B cell (primary cell): ENCODE results near the gene GAR1.

ENCODE experiments used
- EZH2 ChIP-seq: IDR thresholded peaks from 2 replicates; pipeline ENCODE4 v1.6.1; 2012; ENCODE audit warnings: borderline replicate concordance, low read depth, mild to moderate bottlenecking, moderate library complexity, low read length; ENCODE audit not compliant: insufficient read depth, poor library complexity, severe bottlenecking
- TF ChIP-seq, protein P1 (sequence below): fragments of 200-600 bp; IDR thresholded peaks from one replicate; pipeline ENCODE4 v1.8.0; 2022; ENCODE audit warnings: antibody characterized with exemption, mild to moderate bottlenecking

DNA sequence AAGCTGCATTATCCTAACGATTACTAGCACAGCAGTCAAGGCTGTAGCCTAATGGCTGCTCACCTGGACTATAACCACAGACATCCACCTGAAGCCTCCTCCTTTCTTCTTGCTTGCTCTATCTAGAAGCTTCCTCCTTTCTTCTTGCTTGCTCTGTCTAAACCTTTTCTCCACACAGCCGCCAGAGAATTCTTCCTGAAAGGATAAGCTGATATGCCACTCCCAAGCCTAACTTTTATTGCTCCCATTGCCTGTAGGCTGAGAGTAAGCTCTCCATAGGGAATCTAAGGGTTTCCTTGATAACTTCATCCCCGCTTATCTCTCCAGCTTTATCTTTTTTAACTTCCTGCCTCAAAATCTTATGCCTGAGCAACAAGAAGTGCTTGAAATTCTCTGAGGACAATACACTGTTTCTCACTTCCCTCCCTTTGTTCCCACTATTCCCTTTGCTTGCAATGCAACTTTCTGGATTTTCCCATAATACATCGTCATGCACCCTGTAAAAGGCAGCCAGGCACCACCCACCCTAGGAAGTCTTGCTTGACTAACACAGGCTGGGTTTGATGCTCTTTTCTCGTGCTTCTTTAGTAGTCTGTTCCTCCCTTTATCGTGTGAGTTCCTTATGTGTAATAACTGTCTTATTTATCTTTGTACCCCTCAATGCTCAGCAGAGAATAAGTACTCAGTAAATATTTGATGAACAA, 31.0 kb downstream of the GAR1 start:
- TF ChIP-seq, protein P1, sequence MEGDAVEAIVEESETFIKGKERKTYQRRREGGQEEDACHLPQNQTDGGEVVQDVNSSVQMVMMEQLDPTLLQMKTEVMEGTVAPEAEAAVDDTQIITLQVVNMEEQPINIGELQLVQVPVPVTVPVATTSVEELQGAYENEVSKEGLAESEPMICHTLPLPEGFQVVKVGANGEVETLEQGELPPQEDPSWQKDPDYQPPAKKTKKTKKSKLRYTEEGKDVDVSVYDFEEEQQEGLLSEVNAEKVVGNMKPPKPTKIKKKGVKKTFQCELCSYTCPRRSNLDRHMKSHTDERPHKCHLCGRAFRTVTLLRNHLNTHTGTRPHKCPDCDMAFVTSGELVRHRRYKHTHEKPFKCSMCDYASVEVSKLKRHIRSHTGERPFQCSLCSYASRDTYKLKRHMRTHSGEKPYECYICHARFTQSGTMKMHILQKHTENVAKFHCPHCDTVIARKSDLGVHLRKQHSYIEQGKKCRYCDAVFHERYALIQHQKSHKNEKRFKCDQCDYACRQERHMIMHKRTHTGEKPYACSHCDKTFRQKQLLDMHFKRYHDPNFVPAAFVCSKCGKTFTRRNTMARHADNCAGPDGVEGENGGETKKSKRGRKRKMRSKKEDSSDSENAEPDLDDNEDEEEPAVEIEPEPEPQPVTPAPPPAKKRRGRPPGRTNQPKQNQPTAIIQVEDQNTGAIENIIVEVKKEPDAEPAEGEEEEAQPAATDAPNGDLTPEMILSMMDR, result no peak
- no peak for TF ChIP-seq EZH2
